PC-3 (cell line): Measurements from ENCODE around the gene IL36G. TPM values are rescaled to one million over a fixed set of nuclear protein-coding genes. Genes with fewer than 3 reads are reported as not detected.

ENCODE experiments used
- ATAC-seq: fragments of 200-7000 bp; cut with Tn5 transposase; 2 replicates; pipeline ENCODE4 v1.9.1; 2020; ENCODE audit warnings: mild to moderate bottlenecking, moderate library complexity
- BruUV-seq: library from RNA; stranded (reverse); fragments of 400-500 nt; replicated peaks from 2 replicates; lab custom pipeline; 2021; lab: Mats Ljungman, UMichigan
- CTCF ChIA-PET: fragments of 300-600 bp; sonication (Branson Sonifier 250); formaldehyde crosslinking; loops from one replicate; lab custom pipeline; 2022; ENCODE audit warnings: antibody characterized with exemption; lab: Charles Lee
- POLR2A ChIA-PET: fragments of 300-600 bp; sonication (Branson Sonifier 250); formaldehyde crosslinking; loops from one replicate; lab custom pipeline; 2022; ENCODE audit warnings: antibody characterized with exemption; ENCODE audit not compliant: unreplicated experiment; lab: Charles Lee
- DNase-seq: peaks from one replicate; pipeline ENCODE4 v3.0.0-alpha.2; 2015
- H2AFZ ChIP-seq: fragments of 300-600 bp; sonication (generic); 2 replicates; pipeline ENCODE4 v1.6.0; 2016; ENCODE audit warnings: antibody characterized with exemption, low read length
- H3F3A ChIP-seq: fragments of 300-600 bp; sonication (generic); one replicate; pipeline ENCODE4 v1.6.0; 2017; ENCODE audit warnings: antibody characterized with exemption, low read length, control low read depth, mild to moderate bottlenecking; ENCODE audit not compliant: unreplicated experiment
- H3K27ac ChIP-seq: fragments of 300-600 bp; sonication (generic); 2 replicates; pipeline ENCODE4 v1.5.1; 2016; ENCODE audit warnings: mild to moderate bottlenecking, low read length
- H3K27me3 ChIP-seq: fragments of 300-600 bp; sonication (generic); 2 replicates; pipeline ENCODE4 v1.6.1; 2016; ENCODE audit warnings: low read length, mixed read lengths
- H3K36me3 ChIP-seq: fragments of 300-600 bp; sonication (generic); 2 replicates; pipeline ENCODE4 v1.6.1; 2016; ENCODE audit warnings: low read depth, mixed run types, low read length, mixed read lengths
- H3K4me1 ChIP-seq: fragments of 300-600 bp; sonication (generic); 2 replicates; pipeline ENCODE4 v1.5.1; 2016; ENCODE audit warnings: low read length; ENCODE audit not compliant: insufficient read depth
- H3K4me2 ChIP-seq: fragments of 300-600 bp; sonication (generic); 2 replicates; pipeline ENCODE4 v1.6.0; 2016; ENCODE audit warnings: low read length
- H3K4me3 ChIP-seq: fragments of 300-600 bp; sonication (generic); 2 replicates; pipeline ENCODE4 v1.5.1; 2016; ENCODE audit warnings: mild to moderate bottlenecking, low read length, mixed read lengths
- H3K79me2 ChIP-seq: fragments of 300-600 bp; sonication (generic); 2 replicates; pipeline ENCODE4 v1.6.1; 2017; ENCODE audit warnings: low read length, mixed read lengths
- H3K9ac ChIP-seq: fragments of 300-600 bp; sonication (generic); 2 replicates; pipeline ENCODE4 v1.6.0; 2016; ENCODE audit warnings: mild to moderate bottlenecking, low read length
- H3K9me2 ChIP-seq: fragments of 300-600 bp; sonication (generic); replicated peaks from 2 replicates; pipeline ENCODE4 v1.6.1; 2016; ENCODE audit warnings: mixed run types, low read length, mixed read lengths
- H3K9me3 ChIP-seq: fragments of 300-600 bp; sonication (generic); 2 replicates; pipeline ENCODE4 v1.6.1; 2016; ENCODE audit warnings: low read length, mixed read lengths
- H4K20me1 ChIP-seq: fragments of 300-600 bp; sonication (generic); 2 replicates; pipeline ENCODE4 v1.6.1; 2016; ENCODE audit warnings: low read length, mixed read lengths
- CTCF ChIP-seq: fragments of 300-600 bp; sonication (generic); conservative IDR thresholded peaks from 2 replicates; pipeline ENCODE4 v1.5.1; 2017; ENCODE audit warnings: antibody characterized with exemption, low read depth, mild to moderate bottlenecking, low read length
- EZH2 ChIP-seq: fragments of 300-600 bp; sonication (generic); IDR thresholded peaks from one replicate; pipeline ENCODE4 v1.6.1; 2017; ENCODE audit warnings: antibody characterized with exemption, mild to moderate bottlenecking, low read length; ENCODE audit not compliant: unreplicated experiment
- EZH2phosphoT487 ChIP-seq: fragments of 300-600 bp; sonication (generic); IDR thresholded peaks from 2 replicates; pipeline ENCODE4 v1.6.1; 2018; ENCODE audit warnings: mild to moderate bottlenecking, antibody characterized with exemption, low read length, borderline replicate concordance
- intact Hi-C: fragments of 100-400 bp; cut with micrococcal nuclease; formaldehyde crosslinking; loops from 2 replicates; pipeline ENCODE4 v1.9.0; 2023
- total RNA-seq: library from RNA; depleted of rRNA; stranded (reverse); fragments of >200 nt; gene quantifications from 2 replicates; pipeline ENCODE4 v1.2.3, GENCODE V29; 2014

Gene IL36G
- total RNA-seq, 1 experiment from 2014 or later: 0.62 TPM

- no peaks in the 10 kb centered on the region for H3K36me3 ChIP-seq
- POLR2A ChIA-PET: no interaction called here
- H3K27me3 ChIP-seq: no peaks in the 10 kb centered on the region
- H3K4me1 ChIP-seq: peaks cover 6% of the 10 kb centered on the region
- no peak overlapping the region for H3K9ac ChIP-seq
- no peaks in the 10 kb centered on the region for H3K79me2 ChIP-seq
- no peaks in the 10 kb centered on the region for H3F3A ChIP-seq
- H3K9me3 ChIP-seq: 0 out of 2 replicates have a peak, but pooled peaks cover 11% of the 10 kb centered on the region
- no TSS peak for BruUV-seq
- H3K9me2 ChIP-seq: no peaks in the 10 kb centered on the region
- no peak overlapping the region for H2AFZ ChIP-seq
- no peaks in the 10 kb centered on the region for H4K20me1 ChIP-seq
- ATAC-seq: no peak
- H3K4me2 ChIP-seq: no peak overlapping the region
- no peak for TF ChIP-seq EZH2
- TF ChIP-seq CTCF: no peak
- TF ChIP-seq EZH2phosphoT487: no peak
- H3K4me3 ChIP-seq: no peak overlapping the region
- intact Hi-C loops: no loop called here
- CTCF ChIA-PET: no interaction called here
- DNase-seq: no peak
- H3K27ac ChIP-seq: no peak overlapping the region
Measured at GRCh38 chr2:112947374-112947773, 30.4 kb upstream of the IL36G start.

GRCh38 chr2:112949456-112949855 is 28.4 kb upstream of the IL36G start:
- DNase-seq: no peak
- no peaks in the 10 kb centered on the region for H3K36me3 ChIP-seq
- H3K4me3 ChIP-seq: no peak overlapping the region
- no peaks in the 10 kb centered on the region for H3F3A ChIP-seq
- no peaks in the 10 kb centered on the region for H3K27me3 ChIP-seq
- ChIA-PET POLR2A (no interaction called here), CTCF (no interaction called here)
- H3K79me2 ChIP-seq: no peaks in the 10 kb centered on the region
- no peaks in the 10 kb centered on the region for H4K20me1 ChIP-seq
- no peak overlapping the region for H3K9ac ChIP-seq
- H3K27ac ChIP-seq: no peak overlapping the region
- H2AFZ ChIP-seq: no peak overlapping the region
- intact Hi-C loops: no loop called here
- H3K4me2 ChIP-seq: no peak overlapping the region
- no TSS peak for BruUV-seq
- ATAC-seq: no peak
- TF ChIP-seq CTCF (no peak), EZH2 (no peak), EZH2phosphoT487 (no peak)
- no peaks in the 10 kb centered on the region for H3K9me2 ChIP-seq
- H3K9me3 ChIP-seq: 0 out of 2 replicates have a peak, but pooled peaks cover 11% of the 10 kb centered on the region
- peaks cover 4% of the 10 kb centered on the region; the same call in 1 of the 2 replicates for H3K4me1 ChIP-seq

- CTCF ChIA-PET: no interaction called here
- Histone ChIP-seq H3K9me2 (no peaks in the 10 kb centered on the region), H3K4me1 (peaks cover 17% of the 10 kb centered on the region), H3K27me3 (no peaks in the 10 kb centered on the region), H3F3A (no peaks in the 10 kb centered on the region), H3K79me2 (no peaks in the 10 kb centered on the region), H3K4me2 (no peak overlapping the region), H3K9ac (no peak overlapping the region), H3K36me3 (no peaks in the 10 kb centered on the region), H4K20me1 (no peaks in the 10 kb centered on the region), H3K27ac (no peak overlapping the region), H2AFZ (no peak overlapping the region), H3K9me3 (no peaks in the 10 kb centered on the region), H3K4me3 (no peak overlapping the region)
- POLR2A ChIA-PET: no interaction called here
- BruUV-seq: no TSS peak
- DNase-seq: no peak
- TF ChIP-seq EZH2 (no peak), CTCF (no peak), EZH2phosphoT487 (no peak)
- intact Hi-C loops: no loop called here
- no peak for ATAC-seq
Measured at GRCh38 chr2:112954364-112954763, 23.4 kb upstream of the IL36G start.
